GM04504 (cell line): ENCODE data around the gene ETNK1.
A peak's percentile ranks its signal among the peaks of the same experiment; 100 is the strongest.
"Not testable (repeated sequence)": the region's sequence is repeated elsewhere in the genome, so short reads cannot be mapped to it uniquely, and the experiment has no call there.

ENCODE experiments used
- DNase-seq: peaks from one replicate; pipeline ENCODE4 v3.0.0-alpha.2; 2012; ENCODE audit warnings: low read depth

Gene ETNK1, protein sequence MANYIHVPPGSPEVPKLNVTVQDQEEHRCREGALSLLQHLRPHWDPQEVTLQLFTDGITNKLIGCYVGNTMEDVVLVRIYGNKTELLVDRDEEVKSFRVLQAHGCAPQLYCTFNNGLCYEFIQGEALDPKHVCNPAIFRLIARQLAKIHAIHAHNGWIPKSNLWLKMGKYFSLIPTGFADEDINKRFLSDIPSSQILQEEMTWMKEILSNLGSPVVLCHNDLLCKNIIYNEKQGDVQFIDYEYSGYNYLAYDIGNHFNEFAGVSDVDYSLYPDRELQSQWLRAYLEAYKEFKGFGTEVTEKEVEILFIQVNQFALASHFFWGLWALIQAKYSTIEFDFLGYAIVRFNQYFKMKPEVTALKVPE

DNA sequence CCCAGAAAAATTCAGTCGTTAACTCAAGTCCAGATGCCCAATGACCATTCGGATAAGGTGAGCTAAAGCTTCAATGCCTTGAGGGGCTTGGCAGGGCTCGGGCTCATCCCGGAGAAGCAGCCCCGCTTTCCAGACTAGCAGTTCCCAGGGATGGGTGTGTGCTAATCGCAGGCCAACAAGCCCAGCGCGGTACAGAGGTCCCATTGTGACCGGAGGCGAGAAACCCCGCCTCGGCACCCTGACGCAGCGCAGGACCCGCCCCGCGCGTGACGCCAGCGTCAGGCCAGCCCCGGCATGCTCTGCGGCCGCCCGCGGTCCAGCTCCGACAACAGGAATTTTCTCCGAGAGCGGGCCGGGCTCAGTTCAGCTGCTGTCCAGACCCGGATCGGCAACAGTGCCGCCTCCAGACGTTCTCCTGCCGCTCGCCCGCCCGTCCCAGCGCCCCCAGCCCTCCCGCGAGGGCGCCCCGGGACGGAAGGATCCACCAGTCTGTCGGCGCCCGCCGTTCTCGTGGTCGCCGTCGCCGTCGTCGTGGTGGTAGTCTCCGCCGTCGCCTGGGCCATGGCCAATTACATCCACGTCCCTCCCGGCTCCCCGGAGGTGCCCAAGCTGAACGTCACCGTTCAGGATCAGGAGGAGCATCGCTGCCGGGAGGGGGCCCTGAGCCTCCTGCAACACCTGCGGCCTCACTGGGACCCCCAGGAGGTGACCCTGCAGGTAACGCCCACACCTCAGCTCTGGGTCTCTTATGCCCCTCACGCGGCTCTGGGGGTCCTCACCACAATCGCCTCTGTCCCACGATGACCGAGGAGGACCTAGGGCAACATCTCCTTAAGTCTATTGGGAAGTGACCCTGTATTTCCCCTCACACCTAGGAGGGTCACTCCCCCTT lies at the start of gene ETNK1:
TSS of gene ETNK1 (plus strand) at position 302 of the 892 bp plus-strand sequence. CDS start at position 562, 260 bp downstream.
- DNase-seq: peak; percentile 79

DNA sequence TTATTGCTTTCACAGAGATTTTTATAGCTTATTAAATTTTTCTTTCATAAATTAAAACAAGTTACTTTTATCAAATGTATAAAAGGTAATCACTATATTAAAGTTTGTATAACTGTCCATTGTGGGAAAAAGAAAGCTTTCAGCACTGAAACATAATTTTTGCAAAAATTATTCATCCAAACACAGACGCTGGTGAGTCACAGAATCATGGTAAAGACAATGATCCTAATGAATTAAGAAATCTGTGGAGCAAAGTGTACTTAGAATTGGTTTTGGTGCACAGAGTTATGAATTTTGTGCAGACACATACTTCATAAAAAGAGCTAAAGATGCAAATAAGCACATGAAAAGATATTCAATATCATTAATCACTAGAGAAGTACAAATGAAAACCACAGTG lies 48.9 kb upstream of the ETNK1 start:
- DNase-seq: no peak

DNA sequence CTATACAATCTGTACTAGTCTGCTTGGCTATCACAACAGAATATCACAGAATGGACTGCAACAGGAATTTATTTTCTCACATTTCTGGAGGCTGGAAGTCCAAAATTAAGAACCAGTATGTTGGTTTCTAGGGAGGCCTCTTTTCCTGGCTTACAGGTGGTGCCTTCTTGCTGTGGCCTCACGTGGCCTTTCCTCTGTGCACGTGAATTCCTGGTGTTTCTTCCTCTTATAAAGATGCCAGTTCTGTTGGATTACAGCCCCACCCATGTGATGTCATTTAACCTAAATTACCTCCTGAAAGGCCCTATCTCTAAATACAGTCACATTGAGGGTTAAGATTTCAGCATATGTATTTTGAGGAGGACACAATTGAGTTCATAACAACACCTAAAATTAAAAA lies 48.5 kb upstream of the ETNK1 start:
- DNase-seq: no peak

DNA sequence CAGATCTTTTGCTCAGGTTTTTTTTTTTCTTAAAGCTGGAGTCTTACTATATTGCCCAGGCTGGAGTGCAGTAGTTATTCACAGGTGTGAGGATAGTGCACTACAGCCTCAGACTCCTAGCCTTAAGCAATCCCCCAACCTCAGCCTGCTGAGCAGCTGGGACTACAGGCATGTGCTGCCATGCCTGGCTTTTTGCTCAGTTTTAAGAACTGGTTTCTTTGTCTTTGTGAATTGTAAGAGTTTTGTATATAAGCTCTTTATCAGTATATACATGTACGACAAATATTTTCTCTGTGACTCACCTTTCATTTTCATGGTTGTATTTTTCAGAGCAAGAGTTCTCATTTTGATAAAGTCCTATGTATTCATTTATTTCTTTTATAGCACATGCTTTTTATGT lies 47.3 kb upstream of the ETNK1 start:
- DNase-seq: no peak

DNA sequence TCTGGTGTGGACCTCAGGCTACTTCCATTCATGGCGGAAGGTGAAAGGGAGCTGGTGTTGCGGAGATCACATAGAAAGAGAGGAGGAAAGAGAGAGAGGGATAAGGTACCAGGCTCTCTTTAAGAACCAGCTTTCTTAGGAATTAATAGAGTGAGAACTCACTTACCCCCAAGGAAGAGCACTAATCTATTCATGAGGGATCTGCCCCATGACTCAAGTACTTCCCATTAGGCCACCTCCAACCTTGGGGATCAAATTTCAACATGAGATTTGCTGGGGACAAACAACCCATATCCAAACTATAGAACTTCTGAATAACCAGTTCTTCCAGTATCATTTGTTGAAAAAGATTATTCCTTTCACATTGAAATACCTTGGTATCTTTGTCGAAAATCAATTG lies 46.6 kb upstream of the ETNK1 start:
- DNase-seq: no peak

DNA sequence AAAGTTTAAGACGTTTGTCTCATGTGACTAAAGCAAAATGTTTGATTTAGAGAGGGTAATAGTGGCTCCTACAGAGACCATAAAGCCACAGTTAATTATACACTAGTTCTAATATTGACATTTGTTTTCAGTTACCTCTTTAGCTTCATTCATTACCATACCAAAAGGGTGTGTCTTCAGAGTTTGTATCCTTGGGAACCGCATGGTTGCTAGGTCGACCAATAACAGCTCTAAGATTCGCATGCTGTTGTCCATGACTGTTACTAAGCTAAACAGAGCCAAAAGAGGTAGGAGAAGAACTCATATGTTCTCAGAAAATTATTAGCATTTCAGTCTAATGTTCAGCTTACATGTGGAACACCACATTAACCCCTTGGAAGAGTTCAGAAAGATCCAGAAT lies 36.2 kb upstream of the ETNK1 start:
- no peak for DNase-seq

DNA sequence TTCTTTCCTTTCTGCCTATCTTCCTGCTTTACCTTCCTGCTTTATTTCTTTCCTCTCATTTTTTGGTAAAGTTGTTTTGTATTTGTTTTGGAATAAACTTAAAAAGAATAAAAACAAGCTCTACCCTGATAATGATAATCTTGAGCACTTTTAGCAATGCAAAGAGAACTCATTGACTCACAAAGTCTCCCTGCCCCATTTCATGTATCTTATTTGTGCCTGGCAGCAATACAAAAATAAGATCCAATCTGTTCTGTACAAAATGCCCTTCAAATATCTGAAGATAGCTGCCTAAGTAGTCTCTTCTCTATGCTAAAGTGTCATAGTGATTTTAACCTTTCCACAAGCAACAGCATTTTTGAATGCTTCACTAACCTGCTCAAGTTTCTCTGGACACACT lies 31.1 kb upstream of the ETNK1 start:
- no peak for DNase-seq

DNA sequence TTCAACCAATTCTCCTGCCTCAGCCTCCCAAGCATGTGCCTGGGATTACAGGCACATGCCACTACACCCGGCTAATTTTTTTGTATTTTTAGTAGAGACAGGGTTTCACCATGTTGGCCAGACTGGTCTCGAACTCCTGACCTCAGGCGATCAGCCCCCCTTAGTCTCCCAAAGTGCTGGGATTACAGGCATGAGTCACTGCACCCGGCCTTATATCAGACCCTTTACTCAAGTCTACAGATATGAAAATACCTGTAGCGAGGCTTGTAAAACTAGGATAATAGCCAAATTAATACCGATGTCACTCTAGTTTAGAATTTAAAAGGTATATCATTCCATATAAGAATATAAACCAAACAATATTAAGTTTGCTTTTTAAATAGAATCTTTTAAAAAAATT lies 27.4 kb upstream of the ETNK1 start:
- DNase-seq: not testable (repeated sequence)

DNA sequence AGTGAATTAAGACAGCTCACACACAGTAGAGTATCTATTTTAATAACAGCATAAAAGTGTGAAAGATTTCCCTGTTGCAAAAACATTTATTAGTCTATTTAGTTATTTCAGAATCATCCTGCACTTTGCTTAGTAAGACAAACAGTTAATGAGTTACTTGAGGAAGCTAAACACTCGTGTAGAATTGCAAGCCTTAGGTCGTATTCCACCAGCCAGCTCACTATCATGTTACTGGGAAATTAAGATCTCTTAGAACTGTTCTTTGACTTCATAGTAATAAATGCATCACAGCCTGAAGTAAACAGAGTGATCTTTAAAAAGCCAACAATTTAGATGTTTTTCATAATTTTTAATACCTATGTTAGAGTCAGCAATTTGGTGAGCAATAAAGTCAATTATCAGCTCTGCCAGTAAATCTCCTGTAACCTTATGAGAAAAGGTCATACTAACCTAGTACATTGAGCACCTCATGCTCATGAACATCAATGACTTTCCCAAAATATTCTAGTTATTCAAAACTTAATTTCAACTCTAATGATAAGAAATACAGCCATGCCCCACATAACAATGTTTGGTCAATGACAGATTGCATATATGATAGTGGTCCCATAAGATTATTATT lies 26.7 kb upstream of the ETNK1 start:
- DNase-seq: no peak

DNA sequence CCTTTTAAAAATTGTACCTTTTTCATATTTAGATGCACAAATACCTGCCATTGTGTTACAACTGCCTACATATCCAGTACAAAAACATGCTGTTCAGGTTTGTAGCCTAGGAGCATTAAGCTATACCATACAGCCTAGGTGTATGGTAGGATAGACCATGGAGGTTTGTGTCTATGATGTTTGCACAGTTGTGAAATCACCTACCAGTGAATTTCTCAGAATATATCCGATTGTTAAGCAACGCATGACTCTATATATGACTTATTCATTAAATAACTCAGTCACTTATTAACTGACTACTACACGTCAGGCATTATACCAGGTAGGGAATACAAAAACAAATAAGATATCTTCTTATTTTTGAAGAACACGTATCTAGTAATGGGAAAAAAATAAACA lies 26.2 kb upstream of the ETNK1 start:
- DNase-seq: no peak

DNA sequence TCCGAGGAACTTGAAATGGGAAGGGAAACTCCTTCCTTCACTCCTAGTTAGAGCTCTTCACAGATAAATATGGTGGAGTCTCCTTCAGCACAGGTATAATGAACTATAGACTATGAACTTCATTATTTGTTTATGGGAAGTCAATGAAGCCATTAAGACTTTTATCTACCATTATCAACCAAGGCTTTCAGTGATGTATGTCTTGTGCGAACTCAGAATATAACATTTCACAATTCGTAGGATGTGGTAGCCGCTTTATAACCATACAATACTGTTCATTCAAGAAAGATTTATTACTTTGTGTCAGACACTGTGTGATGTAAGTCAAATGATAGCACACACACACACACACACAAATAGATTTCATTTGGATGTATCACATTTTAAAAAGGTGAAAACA lies 24.8 kb upstream of the ETNK1 start:
- DNase-seq: no peak

DNA sequence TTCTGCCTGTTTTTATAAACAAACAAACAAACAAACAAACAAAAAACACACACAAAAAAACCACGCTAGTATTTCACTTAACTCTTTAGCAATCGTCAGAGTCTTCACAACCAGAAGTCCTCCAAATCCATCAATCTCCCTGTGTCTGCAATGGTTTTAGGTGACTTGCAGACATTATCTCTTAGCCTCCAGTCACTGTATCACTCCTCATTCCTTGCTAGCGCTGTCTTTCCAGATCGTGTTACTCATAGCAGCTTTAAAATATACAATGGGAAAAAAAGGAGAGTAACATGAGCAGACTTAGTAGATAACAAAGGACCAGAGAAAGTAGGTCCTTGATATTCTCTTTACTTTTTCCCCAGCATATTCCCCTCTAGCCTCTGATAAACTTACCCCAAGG lies 15.5 kb upstream of the ETNK1 start:
- no peak for DNase-seq

DNA sequence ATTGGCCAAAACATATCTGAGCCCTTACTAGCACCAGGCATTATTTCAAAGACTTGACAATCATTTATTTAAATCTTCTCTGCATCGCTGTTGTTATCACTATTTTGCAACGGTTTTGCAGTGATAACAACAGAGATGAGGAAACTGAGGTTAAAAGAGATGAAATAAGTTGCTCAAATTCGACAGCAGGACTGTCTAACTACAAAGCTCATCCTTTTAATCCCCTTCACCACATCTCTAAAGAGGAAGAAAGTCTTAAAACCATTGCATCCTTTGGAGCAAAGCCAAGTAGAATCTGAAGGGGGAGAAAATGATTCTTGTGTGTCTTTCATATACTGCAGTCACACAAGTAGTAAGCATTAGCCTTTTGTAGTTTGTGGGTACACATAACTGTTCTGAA lies 14.8 kb upstream of the ETNK1 start:
- DNase-seq: no peak

DNA sequence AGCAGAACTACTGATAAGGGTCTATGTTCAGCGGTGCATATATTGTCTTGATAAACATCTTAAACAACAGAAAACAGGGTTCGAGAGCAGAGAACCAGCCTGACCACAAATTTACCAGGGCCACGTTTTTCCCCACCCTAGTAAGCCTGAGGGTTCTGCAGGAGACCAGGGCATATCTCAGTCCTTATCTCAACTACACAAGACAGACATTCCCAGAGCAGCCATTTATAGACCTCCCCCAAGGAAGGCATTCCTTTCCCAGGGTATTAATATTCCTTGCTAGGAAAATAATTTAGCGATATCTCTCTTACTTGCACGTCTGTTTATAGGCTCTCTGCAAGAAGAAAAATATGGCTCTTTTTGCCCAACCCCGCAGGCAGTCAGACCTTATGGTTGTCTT lies 12.1 kb upstream of the ETNK1 start:
- not testable (repeated sequence) for DNase-seq

DNA sequence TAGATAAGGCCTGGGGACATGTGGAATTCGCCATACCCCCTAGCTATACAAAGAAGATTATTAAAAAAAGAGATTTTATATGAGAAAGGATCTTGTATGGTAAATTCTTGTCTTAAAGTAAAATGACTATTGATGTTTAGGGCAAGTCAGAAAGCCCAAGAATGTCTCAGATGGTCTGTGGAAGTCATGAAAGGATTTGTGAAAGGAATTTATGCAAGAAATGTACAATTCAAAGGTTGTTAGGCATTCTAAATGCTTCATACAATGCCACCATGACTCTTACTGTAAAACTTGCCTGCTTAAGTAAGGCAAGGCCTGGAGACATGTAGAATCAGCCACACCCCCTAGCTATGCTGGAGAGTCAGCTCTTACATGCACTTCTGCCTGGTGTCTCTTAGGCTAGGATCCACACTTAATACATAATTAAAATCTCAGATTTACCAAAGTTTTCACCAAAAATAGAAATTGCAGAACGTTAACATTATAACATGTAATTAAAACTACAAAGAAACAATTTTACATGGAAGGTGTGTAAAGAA lies 8.9 kb upstream of the ETNK1 start:
- no peak for DNase-seq

DNA sequence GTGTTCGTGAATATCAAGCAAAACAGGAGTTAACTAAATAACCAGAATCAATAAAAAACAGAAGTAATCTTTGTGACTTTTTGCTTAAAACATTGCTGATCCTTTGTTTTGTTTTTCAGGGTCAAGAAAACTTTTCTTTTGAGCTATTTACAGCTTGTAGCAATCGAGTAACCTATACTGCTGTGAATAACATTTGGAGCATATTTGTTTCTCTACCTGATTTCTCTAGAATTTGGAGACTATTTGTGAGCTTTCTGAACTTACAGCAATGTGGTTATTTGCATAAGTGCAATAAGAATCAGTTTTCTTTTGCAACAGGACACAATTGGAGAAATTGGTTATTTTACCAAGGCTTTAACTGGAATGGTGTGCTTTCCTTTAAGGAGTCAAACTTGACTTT lies 7.3 kb upstream of the ETNK1 start:
- DNase-seq: no peak

DNA sequence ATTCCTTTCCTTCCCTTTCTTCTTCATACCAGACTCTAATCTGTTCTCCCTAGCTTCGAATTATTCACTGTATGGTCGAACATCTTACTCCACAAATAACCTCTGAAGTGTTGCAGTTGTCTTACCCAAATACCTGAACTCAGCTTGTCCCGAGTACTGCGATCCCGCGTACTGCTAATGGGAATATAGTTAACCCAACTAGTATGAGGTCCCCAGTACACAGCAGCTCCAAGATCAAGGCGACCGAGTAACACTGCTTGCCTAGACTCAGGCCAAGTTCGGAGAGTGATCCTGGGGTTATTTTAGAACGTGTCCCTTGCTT lies 462 bp upstream of the ETNK1 start:
- DNase-seq: peak; percentile 8

DNA sequence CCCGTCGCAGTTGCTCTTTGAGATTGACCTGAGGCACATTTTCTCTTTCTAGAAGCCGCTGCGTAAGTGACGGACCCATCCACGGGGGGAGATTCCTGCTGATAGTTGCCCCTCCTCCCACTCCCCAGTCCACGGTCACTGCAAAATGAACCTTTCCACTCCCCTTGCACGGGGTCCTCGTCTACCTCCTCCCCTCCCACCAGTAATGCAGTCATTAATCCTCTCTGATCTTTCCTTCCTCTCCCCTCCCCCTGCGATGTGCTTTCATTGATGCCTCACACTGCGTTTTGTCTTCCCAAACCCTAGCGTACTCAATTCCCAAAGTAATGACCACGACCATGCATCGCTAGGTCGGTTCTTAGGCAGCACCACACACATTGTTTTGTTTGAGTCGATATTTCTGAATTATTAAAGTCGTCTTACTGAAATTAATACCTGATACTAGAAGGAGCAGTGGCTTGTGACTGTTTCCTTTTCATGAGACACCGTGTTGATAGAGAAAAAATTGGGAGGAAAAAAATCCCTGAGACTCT lies 857 bp downstream of the ETNK1 start:
- no peak for DNase-seq

DNA sequence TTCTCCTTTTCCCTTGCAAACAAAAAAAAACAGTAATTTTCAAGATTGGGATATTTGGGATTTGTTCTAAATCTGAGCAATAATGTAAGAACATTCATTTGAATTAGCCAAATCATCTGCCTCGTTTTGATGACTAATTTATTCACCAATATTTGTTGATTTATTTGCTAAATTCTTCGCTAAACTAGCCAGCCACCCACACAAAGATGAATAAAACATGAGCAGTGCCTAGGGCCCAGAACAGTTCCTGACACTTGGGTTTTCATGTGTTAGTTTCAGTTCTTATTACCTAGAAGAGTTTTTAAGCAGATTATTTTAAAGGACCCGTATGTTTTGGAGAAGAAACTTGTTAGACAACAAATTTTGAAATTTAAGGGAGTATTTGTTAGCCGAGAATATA lies 1.4 kb downstream of the ETNK1 start:
- DNase-seq: peak; percentile 10

DNA sequence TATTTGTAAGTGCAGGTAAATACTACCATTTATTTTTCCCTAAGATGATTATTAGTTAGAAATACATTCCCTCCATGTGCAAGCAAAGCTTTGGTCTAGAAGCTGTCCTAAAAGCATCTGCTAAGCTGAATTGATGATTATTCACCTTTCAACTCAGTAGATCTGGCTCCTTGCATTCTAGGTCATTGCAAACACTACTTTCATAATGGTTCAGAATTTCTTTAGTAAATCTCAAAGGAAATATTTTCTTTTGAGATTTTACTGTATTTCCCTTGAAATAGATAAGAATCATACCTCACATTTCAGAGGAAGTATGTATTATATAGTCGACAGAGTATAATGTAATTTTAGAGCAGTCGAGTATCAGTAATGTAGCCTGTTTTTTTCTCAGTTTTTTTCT lies 2.4 kb downstream of the ETNK1 start:
- no peak for DNase-seq

DNA sequence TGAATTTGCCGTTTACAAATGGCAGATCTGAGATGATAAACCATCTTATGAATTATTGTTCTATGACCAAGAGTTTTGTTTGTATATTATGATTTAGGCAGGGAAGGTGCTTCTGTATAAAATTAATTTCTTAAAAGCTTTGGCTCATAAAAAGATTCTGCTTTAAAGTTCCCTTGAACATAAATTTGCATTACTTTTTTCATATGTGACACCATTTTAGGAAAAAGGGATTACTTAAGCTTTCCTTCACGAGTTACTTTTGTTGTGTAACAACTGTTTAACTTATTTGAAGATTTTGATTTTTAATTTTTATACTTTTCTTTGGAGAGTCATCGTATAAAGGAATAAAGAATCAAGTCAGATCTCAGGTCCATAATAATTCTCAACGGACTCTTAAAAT lies 3.3 kb downstream of the ETNK1 start:
- no peak for DNase-seq

DNA sequence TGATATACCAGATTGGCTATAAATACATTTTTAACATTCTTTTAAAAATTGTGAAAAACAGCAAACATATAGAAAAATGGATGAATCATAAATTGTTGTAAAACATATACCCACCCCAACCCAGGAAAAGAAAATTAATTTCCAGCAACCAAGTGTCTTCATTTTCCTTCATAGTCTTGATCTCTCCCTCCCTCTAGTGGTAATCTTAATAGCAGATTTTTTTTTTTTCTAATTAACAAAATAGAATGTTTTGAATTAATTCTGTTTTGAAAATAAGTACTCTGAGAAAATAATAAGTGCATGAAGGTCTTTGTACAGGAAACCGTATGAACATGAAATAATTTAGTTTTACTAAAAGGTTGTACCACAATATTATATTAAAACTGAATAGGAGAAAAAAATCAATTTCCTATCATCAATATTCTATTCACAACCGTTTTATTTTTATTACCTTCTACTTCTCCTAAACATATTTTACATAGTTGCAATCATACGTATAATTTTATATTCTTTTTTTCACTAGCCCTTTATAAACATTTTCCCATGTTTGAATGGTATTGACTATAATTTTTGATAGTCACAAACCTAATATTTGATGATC lies 7.0 kb downstream of the ETNK1 start:
- DNase-seq: no peak
